ENCODE data around the gene KIF20A. TPM values are rescaled to one million over a fixed set of nuclear protein-coding genes. Genes with fewer than 3 reads are reported as not detected.

The KIF20A gene
- polyA plus RNA-seq, 1 of the 3 experiments (the other 2 are of a cell fraction) = 16.0 TPM

DNA sequence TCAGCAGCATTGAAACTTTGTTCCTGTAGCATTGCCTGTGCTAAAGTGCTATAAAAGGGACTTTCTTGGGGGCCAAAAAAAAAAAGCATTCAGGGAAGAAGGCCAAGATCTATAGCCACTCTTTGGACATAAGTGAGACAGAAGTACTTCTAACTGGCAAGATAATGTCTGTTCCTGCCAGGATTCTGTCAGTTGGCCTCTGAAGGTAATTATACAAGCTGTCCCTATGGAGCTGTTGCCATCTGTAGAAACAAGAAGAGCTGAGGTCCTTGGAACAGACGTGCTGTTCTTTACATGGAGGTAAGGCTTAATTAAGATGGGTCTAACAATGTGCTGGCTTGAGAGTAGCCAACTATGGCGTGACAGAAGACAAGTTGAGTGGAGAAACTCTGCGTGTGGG is 9.7 kb downstream of the KIF20A start:
- CTCF ChIA-PET = interaction anchor here (0.7 to 1.4 kb wide), 6 partner anchors 8 to 261 kb away, joined by 3 to 4 read pairs (median 4); partner anchors contain the start of genes BRD8 and KIF20A
- POLR2A ChIA-PET = no interaction called here
- H4K20me1 ChIP-seq (ENCODE audit: insufficient read depth) = no peaks in the 10 kb centered on the region
- H3K4me2 ChIP-seq = no peak overlapping the region
- WGBS (ENCODE audit: low lambda C conversion rate) = 93% methylated on average over 3 of the region's 3 CpGs
- H3K4me1 ChIP-seq (ENCODE audit: control insufficient read depth in 1 of 2, insufficient read depth in 2 of 2, low read depth in 1 of 2, low read length in 1 of 2) = no peaks in the 10 kb centered on the region
- H3K9ac ChIP-seq = no peak overlapping the region
- peaks cover 6% of the 10 kb centered on the region for H3F3A ChIP-seq (replicated peaks; ENCODE audit: insufficient read depth)
- no peak overlapping the region for H3K27ac ChIP-seq (ENCODE audit: low read depth in 2 of 2, low read length in 1 of 2)
- no peaks in the 10 kb centered on the region for H3K9me2 ChIP-seq
- TF ChIP-seq TEAD4 (IDR thresholded peaks at IDR 0.05; ENCODE audit: borderline replicate concordance, insufficient read depth) (no peak), MEF2A (IDR thresholded peaks at IDR 0.05; ENCODE audit: borderline replicate concordance, low read depth) (no peak), POLR2AphosphoS5 (IDR thresholded peaks at IDR 0.05; ENCODE audit: low read depth, low read length) (no peak), ELF1 (IDR thresholded peaks at IDR 0.05) (no peak), FOSL2 (IDR thresholded peaks at IDR 0.05; ENCODE audit: borderline replicate concordance, low read depth) (no peak), MXI1 (IDR thresholded peaks at IDR 0.05; ENCODE audit: low read depth, low read length) (no peak), NRF1 (IDR thresholded peaks at IDR 0.05; ENCODE audit: low read depth, low read length) (no peak), TAF1 (IDR thresholded peaks at IDR 0.05; ENCODE audit: borderline replicate concordance, low read depth, low read length) (no peak), RFX5 (IDR thresholded peaks at IDR 0.05; ENCODE audit: low read length) (no peak), GATA2 (CRISPR knock-in tag; IDR thresholded peaks at IDR 0.05) (no peak), GABPA (IDR thresholded peaks at IDR 0.05; ENCODE audit: low read depth) (no peak), RAD21 (IDR thresholded peaks at IDR 0.05; ENCODE audit: low read length) (no peak), RCOR1 (IDR thresholded peaks at IDR 0.05; ENCODE audit: low read length) (no peak), FOXJ3 (CRISPR knock-in tag; IDR thresholded peaks at IDR 0.05) (no peak), JUND (IDR thresholded peaks at IDR 0.05) (no peak)
- TF ChIP-seq, protein P1, sequence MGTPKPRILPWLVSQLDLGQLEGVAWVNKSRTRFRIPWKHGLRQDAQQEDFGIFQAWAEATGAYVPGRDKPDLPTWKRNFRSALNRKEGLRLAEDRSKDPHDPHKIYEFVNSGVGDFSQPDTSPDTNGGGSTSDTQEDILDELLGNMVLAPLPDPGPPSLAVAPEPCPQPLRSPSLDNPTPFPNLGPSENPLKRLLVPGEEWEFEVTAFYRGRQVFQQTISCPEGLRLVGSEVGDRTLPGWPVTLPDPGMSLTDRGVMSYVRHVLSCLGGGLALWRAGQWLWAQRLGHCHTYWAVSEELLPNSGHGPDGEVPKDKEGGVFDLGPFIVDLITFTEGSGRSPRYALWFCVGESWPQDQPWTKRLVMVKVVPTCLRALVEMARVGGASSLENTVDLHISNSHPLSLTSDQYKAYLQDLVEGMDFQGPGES (IDR thresholded peaks at IDR 0.05; ENCODE audit: low read depth, low read length) = no peak
- TF ChIP-seq, protein P2, sequence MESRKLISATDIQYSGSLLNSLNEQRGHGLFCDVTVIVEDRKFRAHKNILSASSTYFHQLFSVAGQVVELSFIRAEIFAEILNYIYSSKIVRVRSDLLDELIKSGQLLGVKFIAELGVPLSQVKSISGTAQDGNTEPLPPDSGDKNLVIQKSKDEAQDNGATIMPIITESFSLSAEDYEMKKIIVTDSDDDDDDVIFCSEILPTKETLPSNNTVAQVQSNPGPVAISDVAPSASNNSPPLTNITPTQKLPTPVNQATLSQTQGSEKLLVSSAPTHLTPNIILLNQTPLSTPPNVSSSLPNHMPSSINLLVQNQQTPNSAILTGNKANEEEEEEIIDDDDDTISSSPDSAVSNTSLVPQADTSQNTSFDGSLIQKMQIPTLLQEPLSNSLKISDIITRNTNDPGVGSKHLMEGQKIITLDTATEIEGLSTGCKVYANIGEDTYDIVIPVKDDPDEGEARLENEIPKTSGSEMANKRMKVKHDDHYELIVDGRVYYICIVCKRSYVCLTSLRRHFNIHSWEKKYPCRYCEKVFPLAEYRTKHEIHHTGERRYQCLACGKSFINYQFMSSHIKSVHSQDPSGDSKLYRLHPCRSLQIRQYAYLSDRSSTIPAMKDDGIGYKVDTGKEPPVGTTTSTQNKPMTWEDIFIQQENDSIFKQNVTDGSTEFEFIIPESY (IDR thresholded peaks at IDR 0.05; ENCODE audit: borderline replicate concordance, low read depth) = no peak
- TF ChIP-seq, protein P3, sequence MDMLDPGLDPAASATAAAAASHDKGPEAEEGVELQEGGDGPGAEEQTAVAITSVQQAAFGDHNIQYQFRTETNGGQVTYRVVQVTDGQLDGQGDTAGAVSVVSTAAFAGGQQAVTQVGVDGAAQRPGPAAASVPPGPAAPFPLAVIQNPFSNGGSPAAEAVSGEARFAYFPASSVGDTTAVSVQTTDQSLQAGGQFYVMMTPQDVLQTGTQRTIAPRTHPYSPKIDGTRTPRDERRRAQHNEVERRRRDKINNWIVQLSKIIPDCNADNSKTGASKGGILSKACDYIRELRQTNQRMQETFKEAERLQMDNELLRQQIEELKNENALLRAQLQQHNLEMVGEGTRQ (IDR thresholded peaks at IDR 0.05; ENCODE audit: borderline replicate concordance, low read depth, low read length) = no peak
- H3K9me3 ChIP-seq = no peaks in the 10 kb centered on the region
- H3K27me3 ChIP-seq (ENCODE audit: insufficient read depth) = no peaks in the 10 kb centered on the region
- DNase-seq = no peak
- H2AFZ ChIP-seq (ENCODE audit: low read depth) = no peak overlapping the region
- H3K36me3 ChIP-seq (replicated peaks in 1 of 2; ENCODE audit: control insufficient read depth in 1 of 2, insufficient read depth in 2 of 2, low read length in 1 of 2) = peaks cover 73 to 80% of the 10 kb centered on the region in 2 experiments
- no peak overlapping the region for H3K4me3 ChIP-seq (ENCODE audit: low read depth in 2 of 2, low read length in 1 of 2)
- no peaks in the 10 kb centered on the region for H3K79me2 ChIP-seq (ENCODE audit: insufficient read depth)

Data from SK-N-SH (cell line).